M059J (cell line): ENCODE measurements around the gene CYRIA. TPM values are rescaled to one million over a fixed set of nuclear protein-coding genes. Genes with fewer than 3 reads are reported as not detected.

Experiments
- DNase-seq: peaks from one replicate; pipeline ENCODE4 v3.0.0-alpha.2; 2012; ENCODE audit warnings: low read depth
- total RNA-seq: library from RNA; depleted of rRNA; stranded (reverse); fragments of >200 nt; shearing (Covaris generic); gene quantifications from 2 replicates; pipeline ENCODE4 v1.2.3, GENCODE V29; 2014

CYRIA gene
- total RNA-seq, 1 experiment from 2014 or later: 0.02 TPM

DNA sequence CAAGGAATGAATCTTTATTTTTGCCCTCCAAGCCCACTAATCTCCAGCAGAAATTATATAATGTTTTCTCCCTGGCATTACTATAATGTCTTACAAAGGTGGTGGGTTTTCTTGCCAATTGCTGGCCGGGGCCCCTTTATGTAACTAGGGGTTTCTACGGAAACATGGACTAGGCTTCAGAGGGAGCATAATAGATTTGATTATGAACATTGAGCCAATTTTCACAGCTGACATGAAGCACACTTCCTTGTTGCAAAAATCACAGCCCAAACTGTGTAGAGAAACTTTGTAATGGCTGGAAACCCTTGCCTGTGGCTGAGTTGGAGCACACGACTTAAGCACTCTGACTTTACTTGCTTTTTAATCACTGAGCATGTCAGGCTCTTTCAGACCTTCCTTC, 3.8 kb upstream of the CYRIA start:
- DNase-seq: no peak

DNA sequence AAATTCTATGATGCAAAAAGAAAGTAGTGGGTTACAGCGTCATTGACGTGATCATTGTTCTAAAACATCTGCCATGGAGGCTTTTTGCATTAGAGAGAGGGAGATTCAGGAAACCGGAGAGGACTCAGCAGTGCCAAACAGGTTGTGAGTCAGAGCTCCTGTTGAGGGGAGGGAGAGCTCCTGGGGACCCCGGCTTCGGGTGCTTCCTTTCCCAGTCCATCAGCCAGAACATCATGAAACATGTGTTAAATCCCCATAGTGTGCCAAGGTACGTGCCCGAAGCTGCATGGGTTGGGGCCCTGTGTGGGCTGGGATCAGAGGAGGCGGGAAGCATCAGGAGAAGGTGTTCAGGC, 791 bp upstream of the CYRIA start:
- peak; percentile 8 for DNase-seq

- DNase-seq: no peak
These were observed 556 bp downstream of the CYRIA start for GRCh38 chr2:16664809-16665747.

DNA sequence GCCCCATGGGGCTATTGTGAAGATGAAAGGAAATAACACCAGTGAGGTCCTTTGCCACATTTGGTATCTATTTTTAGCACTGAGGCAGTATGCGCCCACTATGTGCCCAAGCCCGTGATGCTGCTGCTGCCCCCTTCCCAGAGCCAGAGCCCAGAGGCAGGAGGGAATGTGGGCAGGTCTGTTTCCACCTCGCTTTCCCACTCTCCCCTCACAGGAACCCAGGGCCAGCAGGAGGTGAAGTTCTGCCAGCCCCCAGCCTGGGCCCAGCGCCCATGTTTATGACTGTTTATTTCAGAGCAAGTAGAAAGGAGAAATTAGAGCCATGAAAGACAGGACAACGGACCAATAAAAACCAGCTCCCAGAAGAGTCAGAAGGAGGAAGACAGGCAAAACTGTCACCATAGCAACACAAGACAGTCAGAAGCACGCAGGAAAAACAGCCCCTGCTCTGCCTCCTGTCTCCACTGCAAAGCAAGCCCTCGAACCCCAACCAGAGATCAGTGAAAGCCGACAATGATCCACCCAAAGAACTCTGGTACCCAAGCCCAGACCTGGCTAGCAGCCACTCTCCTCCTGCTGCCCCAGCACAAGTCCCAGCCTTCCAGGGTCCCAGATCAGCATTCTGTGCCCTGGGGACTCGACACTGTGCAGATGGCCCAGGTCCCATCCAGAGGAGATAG, 1.4 kb downstream of the CYRIA start:
- peak; percentile 31 for DNase-seq

DNA sequence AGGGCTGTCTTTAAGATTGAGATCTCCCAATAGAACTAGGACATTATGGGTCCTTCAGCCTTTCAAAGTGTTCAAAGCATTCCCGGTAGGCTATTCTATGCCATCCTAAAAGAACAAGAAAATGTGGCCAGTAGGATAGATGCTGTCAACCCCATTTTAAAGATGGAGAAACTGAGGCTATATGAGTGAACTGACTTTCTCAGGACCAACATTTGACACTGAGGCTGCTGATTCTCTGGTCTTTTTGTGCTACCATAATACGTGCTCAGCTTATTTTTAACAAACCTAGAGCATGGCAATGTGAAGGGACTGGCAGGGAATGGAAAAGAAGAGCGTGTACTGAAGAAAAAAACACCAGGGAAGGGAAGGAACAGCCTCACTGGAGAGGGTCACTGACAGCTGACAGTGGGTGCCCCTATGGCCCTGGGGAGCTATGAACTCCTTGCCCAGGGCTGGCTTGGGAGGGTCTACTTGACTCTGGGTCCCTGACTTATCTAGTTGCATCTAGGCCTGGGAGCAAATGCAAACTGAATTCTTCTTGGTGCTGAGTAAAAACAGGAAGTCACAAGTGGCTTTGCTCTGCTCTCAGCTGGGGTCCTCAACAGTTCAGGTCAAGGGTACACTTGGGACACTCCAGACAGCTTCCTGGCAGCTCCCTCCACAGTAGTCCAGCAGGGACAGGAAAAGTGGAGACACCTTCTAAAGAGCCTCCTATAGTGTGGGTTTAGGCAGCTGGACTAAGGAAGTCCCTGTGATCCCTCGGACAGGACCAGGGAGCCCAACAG, 2.3 kb downstream of the CYRIA start:
- DNase-seq: no peak

DNA sequence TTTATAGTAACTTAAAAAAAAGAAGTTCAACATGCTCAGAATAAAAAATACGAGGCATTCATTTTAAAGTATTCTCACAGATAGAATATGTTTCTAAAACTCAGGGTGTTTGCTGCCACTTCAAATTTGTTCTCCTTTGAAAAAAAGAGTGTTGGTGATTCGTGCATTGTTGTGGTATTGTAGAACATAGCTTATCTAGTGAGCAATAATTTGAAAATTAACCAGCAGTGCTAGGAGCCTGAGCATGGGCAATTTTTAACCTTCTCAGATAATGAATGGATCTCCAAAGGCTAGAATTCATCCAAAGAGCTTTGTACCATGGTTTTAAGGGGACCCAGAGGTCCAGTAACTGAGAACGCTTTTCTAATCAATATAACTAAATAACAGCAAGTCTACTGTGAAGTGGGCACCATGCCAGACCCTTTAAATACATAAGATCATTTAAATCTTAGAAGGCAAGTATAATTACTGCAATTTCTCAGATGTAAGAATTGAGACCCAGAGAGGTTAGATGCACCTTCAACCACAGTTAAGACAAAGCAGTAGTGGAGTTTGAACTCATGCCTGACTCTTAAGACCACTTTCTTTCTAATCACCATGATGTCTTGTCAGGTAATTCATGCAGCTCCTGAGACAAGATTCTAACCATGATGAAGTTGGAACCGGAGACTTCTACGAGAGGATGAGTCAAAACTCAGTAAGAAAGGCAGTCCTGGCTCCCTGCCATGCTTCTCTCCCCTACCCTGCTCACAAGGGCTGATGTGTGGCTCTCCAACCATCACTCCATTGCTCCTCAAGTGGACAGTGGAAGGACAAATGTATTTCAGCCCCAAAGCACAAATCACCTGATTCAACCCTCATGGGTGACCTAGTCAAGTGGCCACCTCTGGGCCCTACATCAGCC, 3.4 kb downstream of the CYRIA start:
- DNase-seq: peak; percentile 21

GRCh38 chr2:16661526-16661925, 4.1 kb downstream of the CYRIA start:
- no peak for DNase-seq

- no peak for DNase-seq
These were observed 5.1 kb downstream of the CYRIA start for GRCh38 chr2:16660556-16660955.

- no peak for DNase-seq
These were observed 5.5 kb downstream of the CYRIA start for GRCh38 chr2:16660114-16660513.

DNA sequence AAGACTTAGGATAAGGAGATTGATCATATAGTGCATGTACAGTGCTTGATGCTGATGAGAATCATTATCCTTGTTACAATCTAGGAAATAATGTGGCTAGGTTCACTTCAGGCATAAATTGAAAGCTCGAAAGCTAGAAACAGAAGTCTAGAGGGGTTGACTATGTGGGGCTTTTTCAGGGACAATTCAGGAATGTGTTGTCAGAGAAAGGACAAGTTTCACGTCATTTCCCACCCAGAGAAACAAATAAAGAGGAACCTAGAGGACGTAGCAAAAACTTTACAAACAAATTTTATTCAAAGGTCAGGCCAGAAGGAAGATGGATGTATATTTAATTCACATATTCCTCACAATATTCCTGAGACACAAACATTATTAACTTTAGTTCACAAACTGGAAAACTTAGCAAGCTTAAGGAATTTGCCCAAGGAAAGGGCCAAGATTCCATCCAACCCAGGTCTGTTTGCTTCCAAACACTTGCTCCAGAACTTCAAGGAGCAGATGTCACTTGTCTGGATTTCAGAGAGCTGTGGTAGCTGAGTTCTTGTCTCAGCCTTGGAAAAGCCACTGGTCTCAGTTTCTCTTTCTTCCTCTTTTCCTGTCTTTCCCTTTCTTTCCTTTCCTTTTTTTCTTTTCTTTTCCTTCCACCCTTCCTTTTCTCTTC, 7.4 kb downstream of the CYRIA start:
- no peak for DNase-seq

- no peak for DNase-seq
These were observed 8.0 kb downstream of the CYRIA start for GRCh38 chr2:16657671-16658070.

GRCh38 chr2:16656784-16657391, 8.7 kb downstream of the CYRIA start:
- DNase-seq: no peak

GRCh38 chr2:16655905-16656642, 9.6 kb downstream of the CYRIA start:
- DNase-seq: no peak

GRCh38 chr2:16655445-16655837, 10.2 kb downstream of the CYRIA start:
- no peak for DNase-seq

DNA sequence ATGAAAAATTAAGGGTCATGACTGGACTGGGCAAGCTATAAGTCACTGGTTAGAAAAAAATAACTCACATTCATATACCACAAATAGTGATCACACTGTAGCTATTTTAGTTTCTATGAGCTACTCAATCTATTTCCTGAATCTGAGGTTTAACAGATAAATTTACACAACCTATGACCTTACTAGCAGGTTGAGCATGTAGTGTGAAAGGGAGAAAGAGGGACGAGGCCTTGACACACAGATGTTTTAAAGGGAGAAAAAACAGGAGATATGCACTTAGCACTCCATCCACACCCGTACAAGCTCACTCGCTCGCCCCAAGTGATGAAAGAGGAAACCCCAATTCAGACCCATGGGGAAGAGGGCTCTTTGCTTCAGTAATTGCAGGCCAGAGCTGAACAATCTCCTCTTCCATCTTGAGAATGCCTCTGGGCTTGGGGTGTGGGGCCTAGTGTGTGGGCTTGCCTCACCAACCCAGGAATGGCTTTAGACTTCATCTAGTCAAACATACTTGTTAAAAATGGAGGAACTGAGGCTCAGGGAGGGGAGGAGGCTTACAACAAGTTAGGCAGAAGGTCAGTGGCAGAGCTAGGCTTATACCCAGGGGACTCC, 10.7 kb downstream of the CYRIA start:
- DNase-seq: no peak

DNA sequence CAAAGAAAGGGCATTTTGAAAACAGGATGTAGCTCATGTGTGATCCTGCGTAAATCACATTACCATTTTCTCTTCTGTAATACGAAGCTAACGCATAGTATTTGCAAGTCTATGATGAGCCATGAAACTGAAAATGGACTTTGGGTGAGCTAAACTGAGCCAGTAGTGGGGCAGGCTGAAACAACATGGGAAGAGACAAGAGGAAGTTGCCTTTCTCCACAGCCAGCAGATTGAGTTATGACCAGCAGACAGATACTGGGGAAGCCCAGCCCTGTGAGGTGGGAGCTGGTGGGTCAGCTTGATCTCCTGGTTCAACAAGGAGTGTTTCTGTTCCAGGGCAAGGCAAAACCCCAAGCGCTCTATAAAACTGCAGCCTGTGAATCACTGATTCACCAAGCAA, 11.8 kb downstream of the CYRIA start:
- DNase-seq: no peak

DNA sequence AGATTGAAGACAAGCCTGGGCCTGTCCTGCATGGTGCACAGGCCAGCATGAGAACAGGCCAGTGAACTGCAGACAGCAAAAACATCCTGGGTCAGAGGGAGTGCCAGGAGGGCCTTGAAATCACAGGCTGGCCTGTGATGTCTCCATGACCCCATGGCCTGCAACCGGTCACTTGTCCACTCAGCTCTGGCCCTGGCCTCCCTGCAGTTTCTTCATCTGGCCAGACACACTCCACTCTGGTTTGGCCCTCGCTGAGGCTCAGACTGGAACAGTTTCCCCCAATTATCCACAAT, 12.6 kb downstream of the CYRIA start:
- DNase-seq: no peak

DNA sequence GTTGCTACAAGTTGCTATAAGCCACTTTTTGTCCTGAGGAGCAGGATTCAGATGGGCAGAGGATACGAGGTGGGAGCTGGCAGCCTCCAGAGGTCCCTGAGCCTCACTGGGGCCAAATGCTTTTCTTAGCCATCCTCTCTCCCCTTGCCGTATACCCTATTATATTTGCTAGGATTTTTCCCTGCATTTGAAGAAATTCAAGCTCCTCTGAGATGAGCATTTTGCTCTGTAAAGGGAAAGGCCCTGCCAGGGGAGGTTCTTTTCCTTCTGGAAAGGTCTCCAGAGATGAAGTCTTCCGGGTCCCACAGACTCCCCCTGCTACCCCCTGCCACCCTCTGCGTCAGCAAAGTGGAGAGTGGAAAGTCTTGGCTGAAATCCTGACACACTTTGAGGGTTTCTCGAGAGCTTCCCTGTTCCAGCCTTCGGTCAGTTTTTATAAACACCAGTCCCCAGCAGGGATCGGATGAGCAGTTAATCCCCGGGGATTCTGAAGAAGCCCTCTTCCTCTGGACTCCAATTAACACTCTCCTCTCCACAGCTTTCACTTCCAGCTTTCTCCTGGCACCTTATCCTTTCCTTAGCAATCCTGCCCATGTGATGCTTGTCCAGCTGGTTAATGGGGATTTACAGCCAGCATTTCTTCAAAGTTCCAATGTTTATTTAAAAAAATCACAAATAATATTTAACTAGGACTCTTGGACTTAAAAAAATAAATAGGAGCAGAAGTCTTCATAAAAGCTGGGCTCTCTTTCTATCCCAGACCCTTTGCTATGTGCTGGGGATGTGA, 13.1 kb downstream of the CYRIA start:
- DNase-seq: no peak
